Mesendoderm (in vitro differentiated cells): Measurements from ENCODE around the gene FOXL2NB. TPM values are rescaled to one million over a fixed set of nuclear protein-coding genes. Genes with fewer than 3 reads are reported as not detected.
A peak's percentile ranks its signal among the peaks of the same experiment; 100 is the strongest.

ENCODE experiments used
- DNase-seq: peaks from one replicate; pipeline ENCODE4 v3.0.0; 2013
- H2AK5ac ChIP-seq: 2 replicates; pipeline ENCODE4 v1.6.1; 2013; ENCODE audit warnings: low read length, inconsistent platforms
- H2BK120ac ChIP-seq: 2 replicates; pipeline ENCODE4 v1.6.1; 2013; ENCODE audit warnings: low read depth, mild to moderate bottlenecking, low read length, moderate library complexity, mixed read lengths
- H2BK15ac ChIP-seq: replicated peaks from 2 replicates; pipeline ENCODE4 v1.6.1; 2013; ENCODE audit warnings: low read depth, mild to moderate bottlenecking, moderate library complexity
- H2BK5ac ChIP-seq: 2 replicates; pipeline ENCODE4 v1.6.1; 2013; ENCODE audit warnings: low read length, inconsistent platforms
- H3K18ac ChIP-seq: 2 replicates; pipeline ENCODE4 v1.6.1; 2013; ENCODE audit warnings: mild to moderate bottlenecking, low read length, mixed read lengths
- H3K23ac ChIP-seq: one replicate; pipeline ENCODE4 v1.6.1; 2013; ENCODE audit warnings: low read length
- H3K27ac ChIP-seq: 2 replicates; pipeline ENCODE4 v1.5.1; 2013; ENCODE audit warnings: low read depth, mild to moderate bottlenecking, inconsistent platforms, low read length, moderate library complexity
- H3K27me3 ChIP-seq: 2 replicates; pipeline ENCODE4 v1.6.1; 2013; ENCODE audit warnings: low read length, control low read depth, mild to moderate bottlenecking, inconsistent platforms; ENCODE audit not compliant: insufficient read depth, poor library complexity
- H3K36me3 ChIP-seq: 2 replicates; pipeline ENCODE4 v1.6.1; 2013; ENCODE audit warnings: low read length, inconsistent platforms; ENCODE audit not compliant: control insufficient read depth, insufficient read depth
- H3K4ac ChIP-seq: one replicate; pipeline ENCODE4 v1.6.1; 2013; ENCODE audit warnings: low read depth, mild to moderate bottlenecking, low read length, moderate library complexity
- H3K4me1 ChIP-seq: 2 replicates; pipeline ENCODE4 v1.6.1; 2013; ENCODE audit warnings: low read depth, low read length, inconsistent platforms; ENCODE audit not compliant: control insufficient read depth
- H3K4me2 ChIP-seq: 2 replicates; pipeline ENCODE4 v1.6.1; 2013; ENCODE audit warnings: low read length
- H3K4me3 ChIP-seq: 2 replicates; pipeline ENCODE4 v1.5.1; 2013; ENCODE audit warnings: mild to moderate bottlenecking, low read length
- H3K56ac ChIP-seq: one replicate; pipeline ENCODE4 v1.6.1; 2013; ENCODE audit warnings: low read length
- H3K79me1 ChIP-seq: 2 replicates; pipeline ENCODE4 v1.6.1; 2013; ENCODE audit warnings: low read length, inconsistent platforms
- H3K79me2 ChIP-seq: 2 replicates; pipeline ENCODE4 v1.6.1; 2013; ENCODE audit warnings: mild to moderate bottlenecking, low read length; ENCODE audit not compliant: control insufficient read depth, insufficient read depth
- H3K9ac ChIP-seq: 2 replicates; pipeline ENCODE4 v1.6.1; 2013; ENCODE audit warnings: low read length, inconsistent platforms
- H4K5ac ChIP-seq: one replicate; pipeline ENCODE4 v1.6.1; 2013; ENCODE audit warnings: low read length
- H4K8ac ChIP-seq: one replicate; pipeline ENCODE4 v1.6.1; 2013; ENCODE audit warnings: low read depth, mild to moderate bottlenecking, control low read depth, low read length, moderate library complexity
- WGBS: extraction: QIAGEN DNeasy Blood & Tissue Kit; methylation state at CpG from one replicate; pipeline ENCODE4 v1.1.7; 2013; ENCODE audit warnings: low lambda C conversion rate, missing lambda C conversion rate; ENCODE audit not compliant: insufficient coverage; ENCODE audit errors: extremely low coverage; 5-methylcytosine and 5-hydroxymethylcytosine counted together
- polyA plus RNA-seq, 2 experiments: library from polyadenylated mRNA; stranded (reverse); fragments of 200-250 nt; gene quantifications; one replicate each; pipeline ENCODE4 v1.2.3, GENCODE V29; 2013

Gene FOXL2NB
- polyA plus RNA-seq (2013, experiment 1 of 2), result 0.74 TPM
- polyA plus RNA-seq (2013, experiment 2 of 2), result 0.88 TPM

DNA sequence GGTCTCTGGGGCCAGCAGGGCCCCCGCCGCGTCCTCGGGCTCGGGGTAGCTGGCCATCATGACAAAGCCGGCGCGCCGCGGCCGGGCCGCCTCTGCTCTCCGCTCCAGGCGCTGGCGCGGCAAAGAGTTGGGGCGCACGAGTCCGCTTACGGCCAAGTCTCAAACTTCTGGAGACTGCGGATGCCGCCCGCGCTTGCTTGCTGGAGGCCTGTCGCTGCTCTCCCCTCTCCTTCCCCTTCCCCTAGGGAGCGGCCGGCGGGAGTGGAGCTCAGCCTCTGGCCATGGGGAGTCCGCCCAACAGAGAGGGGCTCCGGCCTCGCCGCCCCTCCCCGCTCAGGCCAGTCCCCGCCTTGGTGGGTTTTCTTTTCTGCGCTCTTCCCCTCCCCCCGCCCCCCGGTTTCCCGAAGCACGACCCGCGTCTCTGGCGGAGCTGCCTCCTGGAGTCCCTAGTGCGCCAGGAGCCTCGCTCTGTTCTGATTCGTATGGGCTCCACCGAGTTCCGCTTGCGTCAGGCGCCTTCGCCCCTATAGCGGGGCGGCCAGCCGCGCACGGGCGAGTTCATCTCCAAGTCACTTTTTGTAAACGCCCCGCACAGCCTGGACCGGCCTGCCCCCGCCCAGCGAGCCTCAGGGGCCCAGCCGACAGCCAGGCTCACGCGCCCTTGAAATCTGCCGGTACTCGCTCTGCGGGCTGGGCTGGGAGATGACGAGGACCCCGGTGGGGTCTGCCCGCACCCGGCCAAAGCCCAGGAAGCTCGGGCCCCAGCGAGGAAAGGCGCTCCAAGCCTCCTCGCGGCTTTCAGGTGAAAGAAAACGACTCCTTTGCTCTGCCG is at the start of gene FOXL2NB, which contains the start of gene FOXL2:
Gene FOXL2NB (plus strand): TSS at position 555 of the 832 bp plus-strand sequence. CDS start 148 bp downstream, at position 703.
Gene FOXL2 (minus strand): TSS at position 475 of the 832 bp plus-strand sequence. CDS start 415 bp downstream, at position 60.
- Histone ChIP-seq H2AK5ac (no peak within 1 kb of the TSS), H3K4me2 (peak within 1 kb of the TSS; percentile 44), H3K4ac (no peak within 1 kb of the TSS), H3K36me3 (no peaks in the 10 kb centered on the region), H3K18ac (peak within 1 kb of the TSS; percentile 29), H2BK120ac (no peak within 1 kb of the TSS), H2BK5ac (no peak within 1 kb of the TSS), H3K79me2 (no peaks in the 10 kb centered on the region), H4K5ac (no peak within 1 kb of the TSS), H3K9ac (peak within 1 kb of the TSS; percentile 58), H3K79me1 (no peaks in the 10 kb centered on the region), H3K56ac (peak within 1 kb of the TSS; percentile 61), H3K27me3 (peaks cover 52% of the 10 kb centered on the region), H3K23ac (no peak within 1 kb of the TSS), H3K4me3 (peak within 1 kb of the TSS; percentile 13), H3K27ac (no peak within 1 kb of the TSS), H3K4me1 (peaks cover 4% of the 10 kb centered on the region), H2BK15ac (no peak within 1 kb of the TSS), H4K8ac (no peak within 1 kb of the TSS)
- DNase-seq, result peak; percentile 87
- whole genome bisulfite sequencing, result no CpG with 5 or more reads among the region's 78 CpGs

DNA sequence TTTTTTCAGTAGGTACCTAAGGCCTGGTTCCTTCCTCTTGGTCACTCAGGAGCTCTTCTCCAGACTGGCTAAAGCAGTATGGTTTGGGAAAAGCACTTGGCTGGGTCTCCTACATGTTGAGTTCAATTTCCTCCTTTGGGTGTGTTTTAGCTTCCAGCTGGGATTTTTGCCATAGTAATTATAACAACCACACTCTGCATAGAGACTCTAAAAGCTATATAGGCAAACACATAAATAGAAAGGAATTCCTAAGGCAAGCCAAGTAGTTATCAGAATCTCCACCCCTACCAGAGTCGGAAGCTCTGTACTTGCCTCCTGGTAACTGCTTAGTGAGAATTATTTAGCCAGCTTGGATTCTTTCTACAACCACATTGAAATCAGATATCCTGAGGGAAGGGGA is 48.7 kb upstream of the FOXL2NB start:
- Histone ChIP-seq H3K56ac (no peak overlapping the region), H4K8ac (no peak overlapping the region), H3K27ac (no peak overlapping the region), H2AK5ac (no peak overlapping the region), H2BK5ac (no peak overlapping the region), H3K27me3 (no peaks in the 10 kb centered on the region), H3K9ac (no peak overlapping the region), H3K79me1 (no peaks in the 10 kb centered on the region), H2BK15ac (no peak overlapping the region), H3K4me2 (no peak overlapping the region), H3K18ac (no peak overlapping the region), H3K23ac (no peak overlapping the region), H3K36me3 (no peaks in the 10 kb centered on the region), H3K79me2 (no peaks in the 10 kb centered on the region), H4K5ac (no peak overlapping the region), H3K4me3 (no peak overlapping the region), H3K4me1 (no peaks in the 10 kb centered on the region), H3K4ac (no peak overlapping the region), H2BK120ac (no peak overlapping the region)
- WGBS, result no CpG with 5 or more reads among the region's 1 CpG
- no peak for DNase-seq

DNA sequence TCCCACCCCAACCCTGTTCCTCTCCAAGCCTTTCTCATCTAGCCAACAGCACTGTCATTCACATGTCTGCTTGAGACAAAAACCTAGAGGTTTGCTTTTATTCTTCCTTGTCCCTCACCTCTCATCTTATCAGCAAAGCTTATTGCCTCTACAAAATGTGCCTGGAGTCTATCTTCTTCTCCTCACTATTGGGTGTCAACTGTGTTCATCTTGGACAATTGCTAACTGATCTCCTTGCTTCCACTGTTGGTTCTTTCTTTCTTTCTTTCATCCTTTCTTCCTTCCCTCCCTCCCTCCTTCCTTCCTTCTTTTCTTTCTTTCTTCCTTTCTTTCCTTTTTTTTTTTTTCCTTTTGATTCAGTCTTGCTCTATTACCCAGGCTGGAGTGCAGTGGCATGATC is 48.3 kb upstream of the FOXL2NB start:
- Histone ChIP-seq H2AK5ac (no peak overlapping the region), H3K9ac (no peak overlapping the region), H2BK15ac (no peak overlapping the region)

DNA sequence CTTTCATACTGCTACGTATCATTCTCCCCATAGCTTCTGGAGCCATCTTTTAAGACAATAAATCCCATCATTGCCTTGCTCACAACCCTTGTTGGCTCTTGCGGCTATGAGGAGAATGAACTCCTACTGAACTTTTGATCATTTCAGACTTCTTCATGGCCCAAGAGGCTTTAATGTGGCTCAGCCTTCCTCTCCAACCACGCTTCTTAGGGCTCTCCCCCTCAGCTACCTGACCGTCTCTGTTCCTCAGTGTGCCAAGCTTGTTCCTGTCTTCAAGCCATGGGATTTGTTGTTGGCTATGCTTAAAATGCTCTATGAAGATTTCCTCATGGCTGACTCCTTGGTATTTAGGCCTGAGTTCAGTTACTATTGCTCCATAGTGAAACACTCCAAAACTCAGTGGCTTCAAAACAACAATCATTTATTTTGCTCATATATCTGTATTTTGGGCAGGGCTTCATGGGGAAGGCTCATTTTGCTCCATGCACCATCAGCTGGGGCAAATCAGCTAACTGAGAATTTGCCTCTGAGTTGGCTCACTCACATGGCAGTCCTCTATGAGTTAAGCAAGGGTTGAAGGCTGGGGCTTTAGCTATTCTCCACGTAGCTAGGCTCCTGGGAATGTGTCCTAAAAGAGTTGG is 47.5 kb upstream of the FOXL2NB start:
- DNase-seq, result no peak
- no peak overlapping the region for H2BK5ac ChIP-seq
- no peak overlapping the region for H4K5ac ChIP-seq
- H3K79me2 ChIP-seq, result no peaks in the 10 kb centered on the region
- no peak overlapping the region for H2BK15ac ChIP-seq
- no peak overlapping the region for H3K4ac ChIP-seq
- no peak overlapping the region for H4K8ac ChIP-seq
- H3K9ac ChIP-seq, result no peak overlapping the region
- H3K36me3 ChIP-seq, result no peaks in the 10 kb centered on the region
- no peak overlapping the region for H3K18ac ChIP-seq
- H3K56ac ChIP-seq, result no peak overlapping the region
- WGBS, result no CpG with 5 or more reads among the region's 5 CpGs
- no peak overlapping the region for H3K4me2 ChIP-seq
- no peaks in the 10 kb centered on the region for H3K4me1 ChIP-seq
- H3K79me1 ChIP-seq, result no peaks in the 10 kb centered on the region
- no peak overlapping the region for H3K4me3 ChIP-seq
- no peak overlapping the region for H3K23ac ChIP-seq
- H2BK120ac ChIP-seq, result no peak overlapping the region
- no peak overlapping the region for H3K27ac ChIP-seq
- H2AK5ac ChIP-seq, result no peak overlapping the region
- H3K27me3 ChIP-seq, result no peaks in the 10 kb centered on the region

More for the DNA sequence above, 48.3 kb upstream of the FOXL2NB start:
- Histone ChIP-seq H2BK5ac (no peak overlapping the region), H3K27me3 (no peaks in the 10 kb centered on the region), H3K56ac (no peak overlapping the region), H3K4ac (no peak overlapping the region), H3K18ac (no peak overlapping the region), H3K36me3 (no peaks in the 10 kb centered on the region), H2BK120ac (no peak overlapping the region), H4K5ac (no peak overlapping the region), H3K4me1 (no peaks in the 10 kb centered on the region), H3K27ac (no peak overlapping the region), H3K79me2 (no peaks in the 10 kb centered on the region), H3K79me1 (no peaks in the 10 kb centered on the region), H4K8ac (no peak overlapping the region), H3K4me2 (no peak overlapping the region), H3K23ac (no peak overlapping the region), H3K4me3 (no peak overlapping the region)
- DNase-seq, result no peak

DNA sequence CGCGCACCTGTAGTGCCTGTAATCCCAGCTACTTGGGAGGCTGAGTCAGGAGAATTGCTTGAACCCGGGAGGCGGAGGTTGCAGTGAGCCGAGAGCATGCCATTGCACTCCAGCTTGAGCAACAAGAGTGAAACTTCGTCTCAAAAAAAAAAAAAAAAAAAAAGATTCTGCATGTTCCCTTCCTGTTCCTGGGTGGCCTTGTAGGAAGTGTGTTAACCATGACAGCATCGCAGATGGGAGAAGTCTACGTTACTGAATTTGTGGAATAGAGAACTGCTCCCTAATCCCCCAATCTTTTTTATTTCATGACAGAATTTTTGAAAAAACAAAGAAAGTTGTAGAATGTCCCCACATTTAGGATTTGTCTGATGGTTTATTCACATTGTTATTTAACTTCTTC is 45.5 kb upstream of the FOXL2NB start:
- Histone ChIP-seq H3K79me1 (no peaks in the 10 kb centered on the region), H3K56ac (no peak overlapping the region), H3K27me3 (no peaks in the 10 kb centered on the region), H2BK5ac (no peak overlapping the region), H3K4me1 (no peaks in the 10 kb centered on the region), H3K4me2 (no peak overlapping the region), H3K18ac (no peak overlapping the region), H2AK5ac (no peak overlapping the region), H2BK15ac (no peak overlapping the region), H4K8ac (no peak overlapping the region), H3K4me3 (no peak overlapping the region), H3K79me2 (no peaks in the 10 kb centered on the region), H3K9ac (no peak overlapping the region), H3K4ac (no peak overlapping the region), H3K27ac (no peak overlapping the region), H3K36me3 (no peaks in the 10 kb centered on the region), H2BK120ac (no peak overlapping the region), H4K5ac (no peak overlapping the region), H3K23ac (no peak overlapping the region)
- no CpG with 5 or more reads among the region's 8 CpGs for WGBS
- DNase-seq, result no peak
